GM21786 (cell line): Measurements from ENCODE around the gene RALGPS1.

Experiments used
- ATAC-seq: cut with Tn5 transposase; IDR thresholded peaks from one replicate; pipeline ENCODE4 v1.9.1; 2021; ENCODE audit not compliant: unreplicated experiment

Gene RALGPS1

GRCh38 chr9:127214421-127215267 is 300.1 kb downstream of the RALGPS1 start:
- ATAC-seq, result no peak

DNA sequence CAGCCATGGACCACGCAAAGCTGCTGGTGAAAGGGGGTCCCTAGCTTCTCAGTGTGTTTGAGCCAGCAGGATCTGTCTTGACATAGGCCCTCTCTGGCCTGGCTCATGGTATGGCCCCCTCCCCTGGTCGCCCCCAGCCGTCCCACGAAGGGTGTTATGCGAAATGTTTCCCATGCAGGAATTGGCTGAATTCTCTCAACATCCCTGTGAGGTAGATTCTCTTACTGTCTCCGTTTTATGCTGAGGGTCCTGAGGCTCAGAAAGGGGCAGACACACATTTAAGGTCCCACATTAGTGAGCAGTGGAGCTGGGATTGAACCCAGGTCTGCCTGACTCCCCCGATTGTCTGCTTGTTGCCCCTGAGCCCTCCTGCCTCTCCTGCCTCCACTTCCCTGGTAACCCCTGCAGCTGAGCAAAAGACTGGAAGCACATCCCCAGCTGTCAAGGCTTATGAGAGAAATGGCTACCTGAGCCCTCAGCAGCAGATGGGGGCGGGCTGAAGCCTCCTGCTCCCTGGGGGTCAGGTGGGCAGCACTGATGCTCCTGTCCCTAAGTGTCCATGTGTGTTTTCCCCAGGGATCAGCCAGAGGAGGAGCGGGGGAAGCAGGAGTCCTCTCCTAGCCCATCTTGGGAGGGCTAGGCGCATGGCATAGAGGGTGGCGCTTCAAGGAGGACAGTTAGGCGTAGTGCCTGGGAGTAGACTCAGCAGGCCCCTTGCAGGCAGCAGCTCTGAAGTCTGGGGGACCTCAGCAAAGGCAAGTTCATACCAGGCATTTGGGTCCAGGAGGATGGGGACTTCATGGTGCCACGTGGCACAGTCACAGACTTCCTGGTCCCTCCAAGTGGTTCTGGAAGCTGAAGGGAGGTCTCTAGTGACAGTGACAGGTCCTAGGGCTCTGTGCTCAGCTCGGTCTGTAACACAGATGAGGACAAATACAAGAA is 301.0 kb downstream of the RALGPS1 start:
- no peak for ATAC-seq

DNA sequence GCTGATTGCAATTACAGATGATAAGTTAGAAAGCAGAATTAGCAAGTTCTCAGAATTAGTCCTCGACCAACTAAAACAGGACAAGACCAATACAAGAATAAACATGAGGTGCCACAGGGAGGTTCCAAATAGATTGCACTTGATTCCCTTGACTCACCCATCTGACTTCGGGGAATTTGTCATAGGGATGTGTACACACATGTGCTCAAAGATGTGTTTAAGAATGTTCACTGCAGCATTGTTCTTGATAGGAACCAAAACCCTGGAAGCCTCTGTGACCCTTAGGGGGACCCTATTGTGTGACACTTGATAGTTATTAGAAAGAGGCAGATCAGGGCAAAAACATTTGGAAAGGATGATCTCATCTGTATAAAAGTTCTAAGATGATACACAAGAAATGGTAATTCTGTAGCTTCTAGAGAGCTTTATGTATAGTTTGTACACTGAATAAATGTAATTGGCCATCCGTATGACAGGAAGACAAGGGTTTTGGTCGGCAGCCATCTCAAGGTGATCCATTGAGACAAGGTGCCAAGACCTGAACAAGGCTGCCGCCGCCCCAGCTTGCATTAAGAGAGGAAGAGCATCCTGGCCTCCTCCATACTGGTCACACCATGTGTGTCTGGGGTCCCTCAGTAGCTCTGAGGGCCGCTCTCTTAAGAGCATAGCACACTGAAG is 301.8 kb downstream of the RALGPS1 start:
- no peak for ATAC-seq

- ATAC-seq, result no peak
These were observed 302.3 kb downstream of the RALGPS1 start for GRCh38 chr9:127216888-127217217.

DNA sequence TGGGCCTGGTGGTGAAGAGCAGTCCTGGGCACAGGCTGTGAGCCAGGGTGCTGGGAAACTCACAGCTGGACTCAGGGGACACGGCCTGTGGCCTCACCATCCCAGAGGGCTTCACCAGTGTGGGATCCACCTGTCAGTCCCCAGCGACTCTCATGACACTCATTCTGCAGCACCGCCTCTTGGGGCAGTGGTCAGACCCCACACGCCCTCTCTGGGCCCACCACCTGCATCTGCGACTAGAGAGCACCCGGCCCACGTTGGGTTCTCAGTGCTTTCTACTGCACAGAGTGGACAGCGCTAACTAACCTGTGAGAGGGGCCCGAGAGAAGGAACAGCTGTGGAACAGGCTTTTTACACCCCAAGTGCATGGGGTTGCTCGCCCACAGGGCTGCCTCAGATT is 304.2 kb downstream of the RALGPS1 start:
- no peak for ATAC-seq

- ATAC-seq, result no peak
These were observed 304.9 kb downstream of the RALGPS1 start for GRCh38 chr9:127219520-127219919.

GRCh38 chr9:127221695-127222094 is 307.1 kb downstream of the RALGPS1 start:
- ATAC-seq, result no peak

GRCh38 chr9:127222388-127223095 is 308.0 kb downstream of the RALGPS1 start:
- ATAC-seq, result no peak

DNA sequence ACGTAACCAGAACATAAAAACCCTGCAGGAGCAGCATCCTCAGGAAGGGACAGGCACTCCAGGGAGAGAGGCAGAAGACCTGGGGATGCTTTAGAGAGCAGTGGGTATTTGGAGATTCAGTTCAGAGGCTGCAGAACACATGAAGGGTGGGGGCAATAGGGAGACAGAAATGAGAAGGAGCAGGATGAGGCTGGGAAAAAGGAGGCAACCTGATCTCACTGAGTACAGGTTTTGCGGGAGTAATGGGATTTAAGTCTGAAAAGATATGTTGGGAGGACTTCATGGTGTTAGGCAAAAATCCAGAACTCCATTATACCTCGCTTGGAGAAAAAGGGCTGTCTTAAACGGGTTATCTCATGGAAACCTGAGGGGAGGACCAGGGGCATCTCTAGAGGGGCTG is 308.7 kb downstream of the RALGPS1 start:
- ATAC-seq, result no peak

DNA sequence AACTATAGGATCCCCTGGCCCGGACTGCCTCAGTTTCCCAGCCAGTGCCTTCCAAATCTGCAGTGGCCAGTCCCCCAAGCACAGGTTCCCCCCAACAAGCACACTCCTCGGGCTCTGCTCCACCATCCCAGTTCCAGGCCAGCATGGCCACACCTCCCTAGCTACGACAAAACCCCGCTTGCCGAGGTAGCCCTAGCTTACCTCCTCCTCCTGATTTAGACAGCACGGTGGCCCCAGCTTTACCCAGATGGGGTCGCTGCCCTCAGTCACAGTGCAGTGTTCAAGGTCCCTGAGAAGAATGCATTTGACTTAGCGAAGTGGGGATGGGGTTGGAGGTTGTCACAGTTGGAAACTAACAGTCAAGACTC is 309.2 kb downstream of the RALGPS1 start:
- ATAC-seq, result no peak

GRCh38 chr9:127224178-127224882 is 309.7 kb downstream of the RALGPS1 start:
- ATAC-seq, result peak; percentile 54

GRCh38 chr9:127224883-127225739 is 310.5 kb downstream of the RALGPS1 start:
- ATAC-seq, result peak; percentile 41

DNA sequence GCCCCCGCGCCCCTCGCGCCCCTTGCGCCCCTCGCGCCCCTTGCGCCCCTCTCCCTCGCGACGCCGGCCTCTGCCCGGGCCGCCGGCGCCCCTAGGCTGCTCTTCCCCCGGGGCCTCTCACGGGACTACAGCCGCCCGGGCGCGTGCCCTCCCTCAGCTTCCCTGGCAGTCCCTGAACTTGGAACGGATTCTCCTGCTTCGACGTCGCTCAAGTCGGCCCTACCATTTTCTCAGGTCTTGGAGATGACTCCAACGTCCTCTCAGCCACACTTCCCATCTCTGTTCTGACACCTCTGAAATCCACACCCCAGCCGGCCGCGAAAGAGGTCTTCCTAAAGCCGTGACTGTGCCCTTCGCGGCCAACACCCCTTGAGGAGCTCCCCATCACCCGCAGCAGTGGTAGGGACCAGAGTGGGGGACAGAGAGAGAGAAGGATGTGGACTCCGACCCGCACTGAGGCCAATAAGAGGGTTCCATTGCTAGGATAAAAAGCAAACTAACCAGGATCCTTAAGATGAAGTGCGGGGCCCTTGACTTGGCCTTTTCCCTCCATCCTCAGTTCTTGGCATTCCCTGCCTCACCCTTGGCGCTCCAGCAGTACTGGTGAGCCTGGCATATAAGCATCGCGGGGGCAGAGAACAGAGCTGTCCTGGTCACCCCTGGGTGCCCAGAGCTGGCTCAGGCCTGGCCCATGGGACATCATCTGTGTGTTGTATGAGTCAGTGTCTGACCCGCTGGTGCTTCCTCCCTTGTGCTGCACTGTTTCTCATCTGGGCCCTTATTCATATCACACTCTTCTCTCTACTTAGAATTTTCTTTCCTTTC is 311.4 kb downstream of the RALGPS1 start:
- ATAC-seq, result no peak

- ATAC-seq, result no peak
These were observed 315.3 kb downstream of the RALGPS1 start for GRCh38 chr9:127229691-127230417.

GRCh38 chr9:127231666-127232065 is 317.1 kb downstream of the RALGPS1 start:
- no peak for ATAC-seq

DNA sequence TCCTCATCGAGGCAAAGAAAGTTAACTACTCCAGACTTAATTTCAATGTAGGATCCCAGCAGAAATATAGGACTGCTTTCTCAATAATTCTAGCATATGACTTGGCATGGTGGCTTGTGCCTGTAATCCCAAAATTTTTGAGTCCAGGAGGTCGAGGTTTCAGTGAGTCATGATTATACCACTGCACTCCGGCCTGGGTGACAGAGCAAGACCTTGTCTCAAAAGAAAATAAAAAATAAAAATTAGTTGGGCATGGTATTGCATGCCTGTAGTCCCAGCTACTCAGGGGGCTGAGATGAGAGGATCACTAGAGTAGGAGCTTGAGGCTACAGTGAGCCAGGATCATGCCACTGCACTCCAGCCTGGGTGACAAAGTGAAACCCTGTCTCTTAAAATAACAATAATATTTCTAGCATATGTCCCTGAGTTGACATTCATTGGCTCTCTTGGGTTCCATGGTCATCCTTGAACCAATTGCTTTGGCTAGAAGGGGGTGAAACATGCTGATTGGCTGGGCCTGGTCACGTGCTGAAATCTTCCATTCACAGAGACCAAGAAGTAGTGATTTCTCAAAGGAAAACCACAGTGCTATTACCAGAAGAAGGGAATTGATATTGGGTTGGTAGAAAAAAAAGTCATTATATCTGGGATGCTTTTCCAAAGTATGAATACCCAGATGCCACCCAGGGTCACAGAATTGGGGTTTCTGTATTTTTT is 318.4 kb downstream of the RALGPS1 start:
- no peak for ATAC-seq

DNA sequence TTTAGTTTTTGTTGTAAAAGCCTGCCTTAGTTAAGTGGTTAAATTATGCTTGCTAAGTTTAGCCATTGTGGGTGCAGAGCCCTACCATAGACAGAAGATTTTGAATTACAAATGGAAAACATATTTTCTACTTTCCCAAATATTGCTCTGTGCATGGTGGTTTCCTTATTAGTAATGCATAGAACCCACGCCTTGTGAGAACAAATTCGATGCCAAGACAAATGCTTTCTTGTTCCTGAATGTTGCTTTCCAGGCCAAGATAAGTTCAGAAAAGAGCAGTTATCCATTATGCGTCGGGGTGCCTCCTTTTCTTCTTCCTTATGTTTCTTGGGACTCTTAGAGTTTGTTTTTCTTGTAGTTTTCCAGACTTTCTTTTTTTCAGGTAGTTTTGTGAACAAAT is 319.0 kb downstream of the RALGPS1 start:
- ATAC-seq, result no peak
